ENCODE measurements around the gene NKD2.
"Not testable (repeated sequence)": the region's sequence is repeated elsewhere in the genome, so short reads cannot be mapped to it uniquely, and the experiment has no call there.

The NKD2 gene

DNA sequence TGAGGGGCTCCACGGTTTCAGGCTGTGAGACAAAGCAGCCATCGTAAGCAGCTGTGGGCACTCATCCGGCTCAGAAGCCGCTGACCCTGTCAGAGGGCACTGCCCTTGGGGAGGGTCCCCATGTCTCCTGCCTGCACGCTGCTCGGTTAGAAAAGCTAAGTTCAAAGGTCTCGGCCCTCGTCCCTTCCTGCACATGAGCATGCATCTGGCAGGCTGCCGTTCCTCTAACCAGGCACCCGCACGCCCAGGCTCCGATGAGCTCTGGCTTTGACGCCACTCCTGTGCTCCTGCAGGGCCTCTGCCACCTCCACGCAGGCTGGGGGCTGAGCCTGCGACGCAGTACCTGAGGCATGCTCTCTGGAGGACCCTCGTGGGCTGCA, 51.3 kb downstream of the NKD2 start:
- no peak for DNase-seq

- no peak for DNase-seq
Observed at GRCh38 chr5:1060535-1060981, 52.0 kb downstream of the NKD2 start.

GRCh38 chr5:1061292-1061691, 52.7 kb downstream of the NKD2 start:
- not testable (repeated sequence) for DNase-seq

GRCh38 chr5:1061916-1062315, 53.3 kb downstream of the NKD2 start:
- DNase-seq: no peak

DNA sequence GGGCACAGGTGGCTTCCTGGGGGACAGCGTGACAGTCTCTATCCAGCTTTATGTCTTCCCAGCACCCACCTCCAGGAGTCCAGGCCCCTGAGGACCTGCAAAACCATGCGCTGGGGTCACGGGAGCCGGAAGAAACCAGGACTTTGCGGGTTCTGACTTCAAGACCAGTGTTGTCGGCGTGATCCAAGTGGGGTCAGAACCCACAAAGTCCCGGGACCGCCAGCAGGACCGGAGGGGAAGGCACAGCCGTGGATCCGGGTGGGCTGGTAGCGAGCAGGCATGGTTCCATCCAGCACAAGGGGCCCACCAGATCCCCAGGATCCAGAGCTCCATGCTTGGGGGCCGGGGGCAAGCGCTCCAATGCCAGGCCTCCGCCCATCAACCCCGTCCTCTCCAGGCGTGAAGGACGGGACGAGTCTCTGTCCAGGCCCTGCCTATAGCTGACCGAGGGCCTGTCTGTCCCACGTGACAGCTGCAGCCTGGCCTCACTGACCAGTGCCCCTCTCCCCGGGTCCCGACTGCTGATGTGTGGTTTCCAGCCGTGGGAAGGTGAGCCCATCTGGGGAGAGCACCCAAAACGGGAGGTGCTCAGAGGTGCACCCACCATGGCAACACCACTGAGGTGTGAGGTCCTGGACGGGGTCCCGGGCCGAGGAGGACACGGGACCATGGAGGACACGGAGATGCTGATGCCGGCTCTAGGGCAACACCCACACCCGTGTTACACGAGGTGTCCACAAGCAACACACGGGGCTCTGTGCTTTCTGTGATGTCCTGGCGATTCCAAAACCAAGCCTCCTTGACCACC, 54.4 kb downstream of the NKD2 start:
- no peak for DNase-seq

DNA sequence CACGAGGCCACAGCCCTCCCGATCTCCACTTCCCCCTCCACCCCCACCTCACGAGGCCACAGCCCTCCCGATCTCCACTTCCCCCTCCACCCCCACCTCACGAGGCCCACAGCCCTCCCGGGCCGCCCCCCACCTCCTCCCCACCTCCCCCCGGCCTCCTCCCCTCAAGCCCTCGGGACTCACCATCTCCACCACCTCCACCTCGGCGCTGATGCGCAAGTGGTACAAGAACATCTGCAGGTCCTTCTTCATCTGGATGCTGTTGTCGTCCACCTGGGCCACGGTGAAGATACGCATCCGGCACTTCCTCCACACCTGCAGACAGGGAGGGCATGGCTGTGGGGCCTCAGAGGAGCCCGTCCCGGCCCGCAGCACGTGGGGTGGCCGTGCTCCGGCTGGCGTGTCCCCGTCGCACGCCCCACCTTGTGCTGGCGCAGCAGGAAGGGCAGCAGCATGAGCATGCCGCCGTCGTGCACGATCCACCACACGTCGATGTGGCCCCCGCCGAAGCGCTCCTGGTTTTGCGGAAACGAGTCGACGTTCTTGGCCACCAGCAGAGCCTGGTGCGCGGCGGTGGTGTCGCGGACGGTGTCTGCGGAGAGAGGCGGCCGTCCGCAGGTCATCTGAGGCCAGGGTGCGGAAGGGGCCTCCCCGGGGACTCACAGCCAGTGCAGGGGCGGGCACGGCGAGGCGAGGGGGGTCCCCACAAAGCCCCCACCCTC, 55.2 kb downstream of the NKD2 start:
- DNase-seq: no peak

DNA sequence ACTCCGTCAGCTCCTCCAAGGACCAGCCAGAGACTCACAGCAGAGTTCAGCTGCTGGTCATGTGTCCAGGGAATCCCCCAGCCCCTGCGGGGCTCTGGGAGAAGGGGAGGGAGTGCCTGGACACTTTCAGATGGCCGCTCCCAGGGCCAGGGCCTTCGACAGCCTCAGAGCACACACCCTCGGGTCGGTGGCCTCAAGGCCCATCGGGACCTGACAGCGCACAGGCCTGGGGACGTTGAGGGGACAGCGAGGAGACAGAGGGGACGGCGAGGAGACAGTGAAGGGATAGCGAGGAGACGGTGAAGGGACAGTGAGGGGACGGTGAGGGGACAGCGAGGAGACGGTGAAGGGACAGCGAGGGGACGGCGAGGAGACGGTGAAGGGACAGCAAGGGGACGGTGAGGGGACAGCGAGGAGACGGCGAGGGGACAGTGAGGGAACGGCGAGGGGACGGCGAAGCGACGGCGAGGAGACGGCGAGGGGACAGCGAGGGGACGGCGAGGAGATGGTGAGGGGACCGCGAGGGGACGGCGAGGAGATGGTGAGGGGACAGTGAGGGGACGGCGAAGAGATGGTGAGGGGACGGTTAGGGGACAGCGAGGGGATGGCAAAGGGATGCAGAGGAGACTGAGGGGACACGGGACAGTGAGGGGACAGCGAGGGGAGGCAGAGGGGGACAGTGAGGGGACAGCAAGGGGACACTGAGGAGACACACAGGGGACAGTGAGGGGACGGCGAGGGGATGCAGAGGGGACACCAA, 56.0 kb downstream of the NKD2 start:
- DNase-seq: no peak

DNA sequence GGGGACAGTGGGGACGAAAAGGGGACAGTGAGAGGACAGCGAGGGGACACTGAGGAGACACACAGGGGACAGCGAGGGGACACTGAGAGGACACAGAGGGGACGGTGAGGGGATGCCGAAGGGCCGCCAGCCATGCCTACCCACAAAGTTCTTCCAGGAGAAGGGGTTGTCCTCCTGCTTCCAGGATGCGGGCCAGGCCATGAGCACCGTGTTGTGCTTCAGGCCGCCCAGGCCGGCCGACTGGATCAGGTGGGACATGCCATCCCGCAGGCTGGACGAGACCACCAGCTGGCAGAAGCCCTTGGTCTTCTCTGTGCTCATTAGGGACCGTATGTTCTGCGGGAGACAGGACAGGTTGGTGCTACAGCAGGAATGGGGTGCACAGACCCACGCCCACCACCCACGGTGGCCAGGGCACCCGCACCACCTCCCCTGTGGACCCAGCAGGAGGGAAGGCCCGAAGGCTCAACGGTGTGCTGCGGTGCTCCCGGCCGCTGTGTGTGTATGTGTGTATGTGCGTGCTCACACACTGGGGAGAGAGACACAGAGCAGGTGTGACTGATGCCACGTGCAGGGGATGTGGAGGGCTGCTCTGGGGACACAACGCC, 56.6 kb downstream of the NKD2 start:
- DNase-seq: no peak

DNA sequence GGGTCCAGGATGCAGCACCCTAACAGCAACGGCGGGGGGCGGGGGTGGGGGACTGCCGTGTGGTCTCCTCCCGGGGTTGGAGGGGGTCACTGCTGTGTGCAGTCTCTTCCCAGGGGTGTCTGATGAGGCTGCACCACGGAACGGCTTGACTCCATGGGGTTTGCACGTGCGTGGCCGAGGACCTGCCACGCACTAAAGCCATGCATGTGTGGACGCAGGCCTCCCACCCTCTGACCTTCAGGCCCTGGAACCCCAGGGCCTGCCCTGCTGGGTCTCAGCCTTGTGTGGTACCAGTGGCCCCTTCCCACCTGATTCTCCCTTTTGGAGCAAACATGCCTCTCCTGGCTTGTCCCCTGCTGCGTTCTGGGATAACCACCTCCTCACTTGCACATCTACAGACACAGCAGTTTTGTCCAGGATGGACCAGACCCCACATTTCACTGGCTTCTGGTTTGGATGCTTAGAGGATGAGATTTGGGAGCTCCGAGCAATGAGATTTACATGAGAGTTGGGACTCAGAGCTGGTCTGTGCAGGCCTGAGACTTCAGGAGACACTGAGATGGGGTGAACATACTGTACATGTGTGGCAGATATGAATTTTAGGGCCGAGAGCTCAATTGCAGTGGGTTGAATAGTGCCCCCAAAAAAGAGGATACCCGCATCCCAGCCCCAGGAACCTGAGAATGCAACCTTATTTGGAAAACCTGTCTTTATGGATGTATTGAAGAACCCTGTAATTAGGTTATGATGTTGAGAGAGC, 57.5 kb downstream of the NKD2 start:
- no peak for DNase-seq

- DNase-seq: no peak
Observed at GRCh38 chr5:1066676-1067075, 58.1 kb downstream of the NKD2 start.

GRCh38 chr5:1067141-1068121, 58.8 kb downstream of the NKD2 start:
- DNase-seq: no peak

GRCh38 chr5:1068204-1068894, 59.7 kb downstream of the NKD2 start:
- no peak for DNase-seq

DNA sequence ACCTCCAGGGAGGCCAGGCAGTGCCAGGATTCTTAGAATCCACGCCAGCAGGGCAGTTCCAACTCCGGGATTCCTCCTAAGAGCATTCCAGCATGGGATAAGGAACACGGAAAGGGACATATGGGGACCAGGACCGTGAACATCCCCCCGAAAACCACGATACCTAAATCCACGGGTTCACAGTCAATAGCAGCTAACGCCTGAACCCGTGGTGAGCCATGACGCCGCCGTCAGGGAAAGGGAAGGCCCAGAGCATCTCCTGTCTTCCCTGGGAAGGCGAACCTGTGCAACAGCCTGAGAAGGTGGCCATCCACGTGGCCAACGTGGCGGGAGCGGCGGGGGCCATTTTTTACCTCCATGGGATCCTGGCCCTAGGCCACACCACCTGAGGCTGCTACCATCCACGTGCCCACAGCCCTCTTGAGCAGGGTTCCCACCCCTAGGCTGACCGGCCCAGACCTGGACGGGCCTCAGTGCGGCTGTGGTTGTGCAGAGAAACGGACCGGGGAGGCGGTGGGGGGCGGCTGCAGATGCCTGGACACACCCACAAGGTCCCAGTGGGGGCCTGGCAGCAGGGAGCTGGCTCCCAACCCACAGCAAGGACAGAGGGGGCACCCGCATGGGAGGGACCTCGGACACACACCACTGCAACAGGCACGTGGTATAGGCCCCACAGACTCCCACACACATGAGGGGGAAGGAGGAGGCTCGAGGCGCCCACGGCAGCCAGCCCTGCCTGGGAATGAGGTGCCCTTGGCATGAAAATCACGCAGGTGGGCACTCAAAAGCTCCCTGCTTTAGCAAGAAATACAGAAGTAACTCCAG, 60.5 kb downstream of the NKD2 start:
- DNase-seq: no peak

GRCh38 chr5:1069720-1070088, 61.1 kb downstream of the NKD2 start:
- DNase-seq: no peak

DNA sequence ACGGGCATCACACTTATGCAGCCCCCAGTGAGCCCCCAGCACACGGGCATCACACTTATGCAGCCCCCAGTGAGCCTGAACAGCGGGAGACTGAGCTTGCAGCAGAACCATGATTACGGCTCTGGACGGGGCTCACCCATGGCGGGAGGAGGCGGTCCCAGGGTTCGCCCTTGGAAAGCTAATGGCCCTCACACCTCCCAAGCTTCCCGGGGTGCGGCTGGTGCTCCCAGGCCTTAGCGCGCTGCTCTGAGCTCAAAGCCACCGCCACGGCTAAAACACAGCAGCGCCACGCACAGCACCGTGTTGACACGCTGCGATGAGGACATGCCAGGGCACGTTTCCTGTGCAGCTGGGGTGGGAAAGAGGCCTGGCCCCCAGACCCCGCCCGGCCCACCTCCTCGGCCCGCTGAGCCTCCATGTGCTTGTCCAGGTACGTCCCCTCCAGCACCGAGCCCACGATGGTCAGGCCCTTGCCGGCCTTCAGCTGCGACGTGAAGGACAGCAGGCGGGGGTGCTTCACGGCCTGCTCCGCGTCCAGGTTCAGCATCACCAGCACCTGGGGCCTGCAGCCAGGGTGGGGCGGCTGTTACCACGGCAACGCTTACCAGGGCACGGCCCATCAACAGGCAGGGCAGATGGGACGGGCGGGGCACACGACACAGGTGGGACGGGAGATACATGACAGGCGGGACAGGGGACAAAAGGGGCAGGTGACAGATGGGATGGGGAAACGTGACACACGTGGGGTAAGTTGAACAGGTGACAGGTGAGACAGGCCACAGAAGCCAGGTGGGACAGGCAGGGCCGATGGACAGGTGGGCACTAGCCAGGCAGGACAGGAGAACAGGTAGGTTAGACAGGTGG, 64.9 kb downstream of the NKD2 start:
- no peak for DNase-seq

DNA sequence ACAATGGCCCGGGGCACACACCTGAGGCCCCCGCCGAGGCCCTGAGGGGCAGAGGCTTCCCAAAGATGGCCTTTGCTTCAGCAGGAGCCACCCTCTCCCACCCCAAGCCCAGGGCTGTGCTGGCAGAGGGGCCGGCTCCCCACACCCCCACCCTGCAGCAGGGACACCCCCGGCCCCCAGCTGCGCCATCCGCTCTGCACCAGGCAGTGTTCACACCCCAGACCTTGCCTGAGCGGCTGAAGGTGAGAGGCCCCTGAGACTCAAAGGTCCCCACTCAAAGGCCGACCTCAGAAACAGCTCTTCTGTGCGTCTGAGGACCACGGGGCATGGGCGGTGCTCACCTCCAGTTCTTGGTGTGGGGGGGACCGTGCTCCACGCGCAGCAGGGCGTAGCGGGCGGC, 65.6 kb downstream of the NKD2 start:
- DNase-seq: no peak

GRCh38 chr5:1074816-1075554, 66.4 kb downstream of the NKD2 start:
- no peak for DNase-seq

GRCh38 chr5:1075555-1075881, 66.9 kb downstream of the NKD2 start:
- DNase-seq: no peak

All from fibroblast of skin of back (primary cell).